ENCODE results near the gene TXNDC2.

GRCh38 chr18:9859232-9859631, 26.5 kb upstream of the TXNDC2 start:
- TF ChIP-seq CTCF (IDR thresholded peaks at IDR 0.05 in 4 of 5, conservative IDR thresholded peaks at IDR 0.05 in 1 of 5) (no peak), POLR2A (IDR thresholded peaks at IDR 0.05) (no peak)
